Measurements from ENCODE around the gene SPAG9.

Gene SPAG9

DNA sequence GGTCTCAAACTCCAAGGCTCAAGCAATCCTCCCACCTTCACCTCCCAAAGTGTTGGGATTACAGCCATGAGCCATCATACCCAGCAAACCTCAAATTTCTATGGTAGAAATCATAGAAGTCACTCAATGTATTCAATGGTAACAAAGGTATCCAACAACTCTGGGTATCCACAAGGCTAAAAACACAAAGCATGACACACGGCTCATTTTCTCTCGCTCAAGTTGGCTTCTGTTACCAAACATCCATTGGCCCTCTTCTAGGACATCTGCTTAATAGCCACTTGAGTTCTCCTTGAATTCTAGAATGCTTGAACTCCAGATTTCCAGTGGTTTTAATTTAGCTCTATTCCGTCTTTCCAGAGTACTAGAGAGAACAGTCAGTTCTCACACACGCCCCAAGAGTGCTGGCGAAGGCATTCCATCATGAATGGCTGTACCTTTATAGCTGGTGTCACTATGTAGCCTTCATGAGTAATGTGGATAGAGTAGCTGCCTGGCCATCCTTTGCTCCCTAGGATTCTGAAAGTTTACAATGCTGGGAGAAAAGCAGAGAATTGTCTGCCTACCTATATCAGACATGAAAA is 42.6 kb downstream of the SPAG9 start:
- H3K9me3 ChIP-seq (ENCODE audit: control insufficient read depth, insufficient read depth, low read depth, low read length): no peaks in the 10 kb centered on the region
- H3K4me3 ChIP-seq (ENCODE audit: low read depth, low read length): no peak overlapping the region
- no peak for TF ChIP-seq ZNF549 (tag by site-specific recombination; IDR thresholded peaks at IDR 0.05)
- TF ChIP-seq ZBTB7A (tag by site-specific recombination; IDR thresholded peaks at IDR 0.05; ENCODE audit: low read depth): no peak
- TF ChIP-seq, protein P1, sequence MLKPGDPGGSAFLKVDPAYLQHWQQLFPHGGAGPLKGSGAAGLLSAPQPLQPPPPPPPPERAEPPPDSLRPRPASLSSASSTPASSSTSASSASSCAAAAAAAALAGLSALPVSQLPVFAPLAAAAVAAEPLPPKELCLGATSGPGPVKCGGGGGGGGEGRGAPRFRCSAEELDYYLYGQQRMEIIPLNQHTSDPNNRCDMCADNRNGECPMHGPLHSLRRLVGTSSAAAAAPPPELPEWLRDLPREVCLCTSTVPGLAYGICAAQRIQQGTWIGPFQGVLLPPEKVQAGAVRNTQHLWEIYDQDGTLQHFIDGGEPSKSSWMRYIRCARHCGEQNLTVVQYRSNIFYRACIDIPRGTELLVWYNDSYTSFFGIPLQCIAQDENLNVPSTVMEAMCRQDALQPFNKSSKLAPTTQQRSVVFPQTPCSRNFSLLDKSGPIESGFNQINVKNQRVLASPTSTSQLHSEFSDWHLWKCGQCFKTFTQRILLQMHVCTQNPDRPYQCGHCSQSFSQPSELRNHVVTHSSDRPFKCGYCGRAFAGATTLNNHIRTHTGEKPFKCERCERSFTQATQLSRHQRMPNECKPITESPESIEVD (tag by site-specific recombination; IDR thresholded peaks at IDR 0.05): no peak
- TF ChIP-seq PBX3 (CRISPR knock-in tag; IDR thresholded peaks at IDR 0.05): no peak
- no peak for TF ChIP-seq ZNF221 (tag by site-specific recombination; IDR thresholded peaks at IDR 0.05; ENCODE audit: borderline replicate concordance)
- TF ChIP-seq ZNF266 (tag by site-specific recombination; IDR thresholded peaks at IDR 0.05; ENCODE audit: low read depth): no peak
- no peak for TF ChIP-seq ZFP3 (tag by site-specific recombination; IDR thresholded peaks at IDR 0.05; ENCODE audit: low read depth)
- TF ChIP-seq ZNF585B (tag by site-specific recombination; IDR thresholded peaks at IDR 0.05): no peak
- TF ChIP-seq SALL2 (tag by site-specific recombination; IDR thresholded peaks at IDR 0.05; ENCODE audit: borderline replicate concordance): no peak
- TF ChIP-seq ZNF843 (tag by site-specific recombination; IDR thresholded peaks at IDR 0.05): no peak
- TF ChIP-seq MYNN (tag by site-specific recombination; IDR thresholded peaks at IDR 0.05; ENCODE audit: borderline replicate concordance): no peak
- no peak for TF ChIP-seq MZF1 (tag by site-specific recombination; IDR thresholded peaks at IDR 0.05; ENCODE audit: borderline replicate concordance)
- H3K4me1 ChIP-seq (ENCODE audit: control insufficient read depth, insufficient read depth, low read length): no peaks in the 10 kb centered on the region; the same call in 1 of the 2 replicates
- peaks cover 37 to 54% of the 10 kb centered on the region in 2 experiments for H3K36me3 ChIP-seq (ENCODE audit: control insufficient read depth in 2 of 2, insufficient read depth in 1 of 2, low read length in 2 of 2)
- ChIA-PET POLR2A (no interaction called here), CTCF (interaction anchor here (0.6 to 1.0 kb wide), 3 partner anchors 75 to 114 kb away, joined by 3 to 5 read pairs (median 3); partner anchors contain the start of gene NME1)
- H3K27ac ChIP-seq (ENCODE audit: extremely low read depth, low read depth, low read length): no peak overlapping the region

- Histone ChIP-seq H3K27ac (ENCODE audit: extremely low read depth, low read depth, low read length) (no peak overlapping the region), H3K4me3 (ENCODE audit: low read depth, low read length) (no peak overlapping the region), H3K4me1 (ENCODE audit: control insufficient read depth, insufficient read depth, low read length) (no peaks in the 10 kb centered on the region), H3K9me3 (ENCODE audit: control insufficient read depth, insufficient read depth, low read depth, low read length) (no peaks in the 10 kb centered on the region), H3K36me3 (ENCODE audit: control insufficient read depth in 2 of 2, insufficient read depth in 1 of 2, low read length in 2 of 2) (peaks cover 37 to 56% of the 10 kb centered on the region in 2 experiments)
- CTCF ChIA-PET: interaction anchor here (0.6 to 1.0 kb wide), 3 partner anchors 13 to 213 kb away, joined by 3 to 5 read pairs (median 3); partner anchors contain the start of gene NME1
- POLR2A ChIA-PET: no interaction called here
- TF ChIP-seq ZBTB7A (tag by site-specific recombination; IDR thresholded peaks at IDR 0.05; ENCODE audit: low read depth): no peak
- no peak for TF ChIP-seq ZNF169 (tag by site-specific recombination; IDR thresholded peaks at IDR 0.05)
- TF ChIP-seq, protein P2, sequence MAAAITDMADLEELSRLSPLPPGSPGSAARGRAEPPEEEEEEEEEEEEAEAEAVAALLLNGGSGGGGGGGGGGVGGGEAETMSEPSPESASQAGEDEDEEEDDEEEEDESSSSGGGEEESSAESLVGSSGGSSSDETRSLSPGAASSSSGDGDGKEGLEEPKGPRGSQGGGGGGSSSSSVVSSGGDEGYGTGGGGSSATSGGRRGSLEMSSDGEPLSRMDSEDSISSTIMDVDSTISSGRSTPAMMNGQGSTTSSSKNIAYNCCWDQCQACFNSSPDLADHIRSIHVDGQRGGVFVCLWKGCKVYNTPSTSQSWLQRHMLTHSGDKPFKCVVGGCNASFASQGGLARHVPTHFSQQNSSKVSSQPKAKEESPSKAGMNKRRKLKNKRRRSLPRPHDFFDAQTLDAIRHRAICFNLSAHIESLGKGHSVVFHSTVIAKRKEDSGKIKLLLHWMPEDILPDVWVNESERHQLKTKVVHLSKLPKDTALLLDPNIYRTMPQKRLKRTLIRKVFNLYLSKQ (tag by site-specific recombination; IDR thresholded peaks at IDR 0.05; ENCODE audit: borderline replicate concordance): no peak
- TF ChIP-seq ZNF132 (tag by site-specific recombination; IDR thresholded peaks at IDR 0.05; ENCODE audit: borderline replicate concordance): no peak
- no peak for TF ChIP-seq ZNF843 (tag by site-specific recombination; IDR thresholded peaks at IDR 0.05)
- TF ChIP-seq, protein P3, sequence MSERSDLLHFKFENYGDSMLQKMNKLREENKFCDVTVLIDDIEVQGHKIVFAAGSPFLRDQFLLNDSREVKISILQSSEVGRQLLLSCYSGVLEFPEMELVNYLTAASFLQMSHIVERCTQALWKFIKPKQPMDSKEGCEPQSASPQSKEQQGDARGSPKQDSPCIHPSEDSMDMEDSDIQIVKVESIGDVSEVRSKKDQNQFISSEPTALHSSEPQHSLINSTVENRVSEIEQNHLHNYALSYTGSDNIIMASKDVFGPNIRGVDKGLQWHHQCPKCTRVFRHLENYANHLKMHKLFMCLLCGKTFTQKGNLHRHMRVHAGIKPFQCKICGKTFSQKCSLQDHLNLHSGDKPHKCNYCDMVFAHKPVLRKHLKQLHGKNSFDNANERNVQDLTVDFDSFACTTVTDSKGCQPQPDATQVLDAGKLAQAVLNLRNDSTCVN (tag by site-specific recombination; optimal IDR thresholded peaks at IDR 0.05): no peak
- TF ChIP-seq, protein P4, sequence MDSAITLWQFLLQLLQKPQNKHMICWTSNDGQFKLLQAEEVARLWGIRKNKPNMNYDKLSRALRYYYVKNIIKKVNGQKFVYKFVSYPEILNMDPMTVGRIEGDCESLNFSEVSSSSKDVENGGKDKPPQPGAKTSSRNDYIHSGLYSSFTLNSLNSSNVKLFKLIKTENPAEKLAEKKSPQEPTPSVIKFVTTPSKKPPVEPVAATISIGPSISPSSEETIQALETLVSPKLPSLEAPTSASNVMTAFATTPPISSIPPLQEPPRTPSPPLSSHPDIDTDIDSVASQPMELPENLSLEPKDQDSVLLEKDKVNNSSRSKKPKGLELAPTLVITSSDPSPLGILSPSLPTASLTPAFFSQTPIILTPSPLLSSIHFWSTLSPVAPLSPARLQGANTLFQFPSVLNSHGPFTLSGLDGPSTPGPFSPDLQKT (IDR thresholded peaks at IDR 0.05; ENCODE audit: borderline replicate concordance, low read depth, low read length): no peak
- no peak for TF ChIP-seq ZNF324 (tag by site-specific recombination; IDR thresholded peaks at IDR 0.05)
- TF ChIP-seq REST (tag by site-specific recombination; IDR thresholded peaks at IDR 0.05): no peak
- TF ChIP-seq ZNF530 (tag by site-specific recombination; IDR thresholded peaks at IDR 0.05; ENCODE audit: low read depth): no peak
- TF ChIP-seq ZBTB1 (tag by site-specific recombination; IDR thresholded peaks at IDR 0.05): no peak
- TF ChIP-seq ZNF654 (tag by site-specific recombination; IDR thresholded peaks at IDR 0.05; ENCODE audit: low read depth): no peak
- no peak for TF ChIP-seq ZNF214 (tag by site-specific recombination; IDR thresholded peaks at IDR 0.05; ENCODE audit: borderline replicate concordance)
These were observed 43.8 kb downstream of the SPAG9 start for GRCh38 chr17:51076821-51077220.
